Endothelial cell of umbilical vein (primary cell): ENCODE measurements around the gene LRRIQ4. TPM values are rescaled to one million over a fixed set of nuclear protein-coding genes. Genes with fewer than 3 reads are reported as not detected.

ENCODE experiments used
- BruUV-seq: library from RNA; stranded (reverse); fragments of 400-500 nt; replicated peaks from 2 replicates; lab custom pipeline; 2021; lab: Mats Ljungman, UMichigan
- CTCF ChIA-PET: fragments of 300-600, 350-600 bp; sonication (Branson Sonifier 250); formaldehyde crosslinking; loops from one replicate; lab custom pipeline; 2021; ENCODE audit warnings: antibody characterized with exemption, inconsistent platforms; lab: Charles Lee
- POLR2A ChIA-PET: fragments of 300-600, 350-600 bp; sonication (Branson Sonifier 250); formaldehyde crosslinking; loops from one replicate; lab custom pipeline; 2021; ENCODE audit warnings: antibody characterized with exemption, inconsistent platforms; lab: Charles Lee
- DNase-seq: peaks from one replicate; pipeline ENCODE4 v3.0.0-alpha.2; 2011; ENCODE audit warnings: low read depth, low spot score
- FAIRE-seq: peaks from 2 replicates; lab custom pipeline; 2011; peaks lifted over from hg19 to GRCh38; lab: Jason Lieb, UNC
- H2AFZ ChIP-seq: 2 replicates; pipeline ENCODE4 v1.6.0; 2012; ENCODE audit warnings: low read depth, low read length, control low read depth, inconsistent platforms
- H3K27ac ChIP-seq: 2 replicates; pipeline ENCODE4 v1.5.1; 2011; ENCODE audit warnings: low read depth, mild to moderate bottlenecking, control low read depth, low read length, moderate library complexity; ENCODE audit not compliant: insufficient read depth
- H3K27me3 ChIP-seq, 2 experiments: 2 replicates each; pipeline versions ENCODE4 v1.6.0 to v1.6.1; 2011; ENCODE audit warnings: low read length in 2 of 2, mixed read lengths in 1 of 2; ENCODE audit not compliant: control insufficient read depth in 2 of 2, insufficient read depth in 2 of 2
- H3K36me3 ChIP-seq, 2 experiments: 2 replicates in 1 of 2; 3 replicates in 1 of 2; pipeline ENCODE4 v1.5.1; 2011; ENCODE audit warnings: low read length in 2 of 2, mild to moderate bottlenecking in 1 of 2, moderate library complexity in 1 of 2; ENCODE audit not compliant: control insufficient read depth in 2 of 2, insufficient read depth in 2 of 2; ENCODE audit errors: extremely low read depth in 1 of 2
- H3K4me1 ChIP-seq: 3 replicates; pipeline ENCODE4 v1.5.1; 2011; ENCODE audit warnings: mild to moderate bottlenecking, low read length; ENCODE audit not compliant: control insufficient read depth, insufficient read depth; ENCODE audit errors: extremely low read depth
- H3K4me2 ChIP-seq: 2 replicates; pipeline ENCODE4 v1.6.1; 2011; ENCODE audit warnings: low read length, control low read depth, mixed read lengths; ENCODE audit not compliant: insufficient read depth
- H3K4me3 ChIP-seq, 3 experiments: fragments of 200-600 bp in 1 of 3; sonication (generic), shearing (Covaris generic) in 1 of 3; replicated peaks in 1 of 3; 2 replicates each; pipeline ENCODE4 v1.5.1; 2011 to 2016; ENCODE audit warnings: control low read depth in 3 of 3, low read length in 3 of 3, mild to moderate bottlenecking in 2 of 3, inconsistent platforms in 1 of 3, low read depth in 1 of 3, moderate library complexity in 1 of 3; ENCODE audit not compliant: insufficient read depth in 1 of 3
- H3K79me2 ChIP-seq: 2 replicates; pipeline ENCODE4 v1.6.0; 2012; ENCODE audit warnings: low read length, inconsistent platforms; ENCODE audit not compliant: control insufficient read depth, insufficient read depth
- H3K9ac ChIP-seq: replicated peaks from 2 replicates; pipeline ENCODE3; 2011; ENCODE audit warnings: low read length, control low read depth; ENCODE audit not compliant: insufficient read depth; ENCODE audit errors: extremely low read depth
- H3K9me1 ChIP-seq: replicated peaks from 3 replicates; pipeline ENCODE4 v1.6.0; 2011; ENCODE audit warnings: mild to moderate bottlenecking, low read length; ENCODE audit not compliant: control insufficient read depth, insufficient read depth; ENCODE audit errors: extremely low read depth
- H3K9me3 ChIP-seq: replicated peaks from 2 replicates; pipeline ENCODE4 v1.5.1; 2012; ENCODE audit warnings: low read length, inconsistent platforms; ENCODE audit not compliant: control insufficient read depth, insufficient read depth
- H4K20me1 ChIP-seq: replicated peaks from 2 replicates; pipeline ENCODE3; 2011; ENCODE audit warnings: mild to moderate bottlenecking, low read length; ENCODE audit not compliant: control insufficient read depth, insufficient read depth; ENCODE audit errors: extremely low read depth
- CTCF ChIP-seq, 2 donors: IDR thresholded peaks; 1 replicate in 1 of 2; 2 replicates in 1 of 2; pipeline ENCODE4 v1.5.1; 2011; ENCODE audit warnings: low read length in 2 of 2, mild to moderate bottlenecking in 2 of 2, moderate library complexity in 2 of 2, control low read depth in 1 of 2, inconsistent platforms in 1 of 2, low read depth in 1 of 2; ENCODE audit not compliant: insufficient read depth in 1 of 2; ENCODE audit errors: extremely low read depth in 1 of 2
- EZH2 ChIP-seq: IDR thresholded peaks from 2 replicates; pipeline ENCODE4 v1.6.1; 2012; ENCODE audit warnings: borderline replicate concordance, low read depth, mild to moderate bottlenecking, moderate library complexity, low read length, inconsistent platforms; ENCODE audit not compliant: severe bottlenecking
- FOS ChIP-seq: IDR thresholded peaks from 2 replicates; pipeline ENCODE4 v1.6.1; 2011; ENCODE audit warnings: mild to moderate bottlenecking, low read length, moderate library complexity, borderline replicate concordance; ENCODE audit not compliant: insufficient read depth
- GATA2 ChIP-seq: IDR thresholded peaks from 2 replicates; pipeline ENCODE4 v1.7.0; 2011; ENCODE audit warnings: low read depth, mild to moderate bottlenecking, moderate library complexity, mixed read lengths, low read length; ENCODE audit not compliant: insufficient read length, insufficient read depth
- JUN ChIP-seq: IDR thresholded peaks from 2 replicates; pipeline ENCODE4 v1.6.1; 2011; ENCODE audit warnings: borderline replicate concordance, low read depth; ENCODE audit not compliant: insufficient read length, insufficient read depth
- MYC ChIP-seq: IDR thresholded peaks from one replicate; pipeline ENCODE4 v1.6.1; 2011; ENCODE audit warnings: mild to moderate bottlenecking, low read depth, low read length
- POLR2A ChIP-seq: IDR thresholded peaks from 2 replicates; pipeline ENCODE4 v1.6.1; 2012; ENCODE audit warnings: low read depth, mild to moderate bottlenecking, control low read depth, low read length
- POLR2AphosphoS5 ChIP-seq: IDR thresholded peaks from 2 replicates; pipeline ENCODE4 v1.6.1; 2012; ENCODE audit warnings: low read depth, mild to moderate bottlenecking, control low read depth, low read length, moderate library complexity; ENCODE audit not compliant: insufficient read depth
- dilution Hi-C: fragments of 300-500 bp; cut with MboI; formaldehyde crosslinking; loops from one replicate; pipeline ENCODE4 v1.15.0; 2019; ENCODE audit warnings: low sequenced_read_pairs; ENCODE audit not compliant: extremely low pct_ligation_motif_present
- intact Hi-C: fragments of 100-400 bp; cut with micrococcal nuclease; formaldehyde crosslinking; loops from one replicate; pipeline ENCODE4 v1.10.0; 2022
- polyA plus RNA-seq, 4 experiments: library from polyadenylated mRNA; depleted of rRNA in 3 of 4; stranded (reverse) in 3 of 4; unstranded in 1 of 4; fragments of >200 nt; gene quantifications; 2 replicates each; pipeline versions ENCODE4 v1.2.1 to v1.2.3, GENCODE V29; 2011 to 2012; ENCODE audit warnings: missing spikeins in 1 of 4
- total RNA-seq: library from RNA; stranded (reverse); gene quantifications from 2 replicates; pipeline ENCODE4 v1.2.3, GENCODE V29; 2021
- TF ChIP-seq, protein P1 (sequence below): IDR thresholded peaks from 2 replicates; pipeline ENCODE4 v1.6.1; 2011; ENCODE audit not compliant: insufficient read depth, insufficient read length

The LRRIQ4 gene
- total and polyA plus RNA-seq, 2 donors (not counting 3 experiments of a cell fraction or from before 2014, with no cell fraction given), result 0.04 TPM; not detected in 1

DNA sequence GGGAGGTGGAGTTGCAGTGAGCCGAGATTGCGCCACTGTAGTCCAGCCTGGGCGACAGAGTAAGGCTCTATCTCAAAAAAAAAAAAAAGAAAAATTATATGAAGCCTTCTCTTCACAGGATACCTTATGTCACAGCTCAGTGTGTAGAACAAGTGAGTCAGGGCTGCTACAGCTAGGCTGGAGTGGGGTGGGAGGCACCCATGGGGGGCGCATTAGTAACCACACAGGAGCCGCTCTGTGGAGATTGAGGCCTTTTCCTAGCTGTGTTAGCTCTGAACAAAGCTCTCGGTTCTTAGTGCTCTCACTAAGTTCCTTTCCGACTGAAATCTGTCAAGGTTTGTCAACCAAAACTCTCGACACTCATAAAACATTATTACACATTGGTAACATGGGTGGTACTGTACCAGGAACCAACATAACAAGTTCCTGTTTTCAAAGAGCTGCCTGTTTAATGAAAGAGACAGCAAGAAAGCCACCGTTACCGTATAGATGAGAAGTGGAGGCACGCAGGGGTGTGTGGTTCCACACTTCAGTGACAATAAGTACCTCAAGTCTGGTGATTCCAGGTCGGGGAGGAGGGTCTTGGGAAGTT, 52.6 kb downstream of the LRRIQ4 start:
- H4K20me1 ChIP-seq, result no peaks in the 10 kb centered on the region
- H3K4me3 ChIP-seq, result no peak overlapping the region
- intact Hi-C loops (loop anchor here (10.0 kb wide), 2 partner anchors 320 to 510 kb away; partner anchors contain the start of gene PHC3), dilution Hi-C loops (no loop called here)
- ChIA-PET POLR2A (no interaction called here), CTCF (interaction anchor here (0.7 to 1.6 kb wide), 4 partner anchors 155 to 983 kb away, joined by 3 to 5 read pairs (median 4); no protein-coding TSS in a partner anchor)
- no peaks in the 10 kb centered on the region for H3K4me1 ChIP-seq
- no peak overlapping the region for H3K27ac ChIP-seq
- no TSS peak for BruUV-seq
- no peak overlapping the region for H3K9ac ChIP-seq
- no peak overlapping the region for H2AFZ ChIP-seq
- no peaks in the 10 kb centered on the region for H3K36me3 ChIP-seq
- TF ChIP-seq POLR2AphosphoS5, result no peak
- no peak for TF ChIP-seq JUN
- no peak for TF ChIP-seq FOS
- no peak for TF ChIP-seq GATA2
- H3K27me3 ChIP-seq, result peaks cover 2% of the 10 kb centered on the region in 2 experiments
- H3K9me3 ChIP-seq, result no peaks in the 10 kb centered on the region
- DNase-seq (no peak), FAIRE-seq (no peak)
- H3K9me1 ChIP-seq, result no peaks in the 10 kb centered on the region
- H3K79me2 ChIP-seq, result no peaks in the 10 kb centered on the region
- no peak overlapping the region for H3K4me2 ChIP-seq

DNA sequence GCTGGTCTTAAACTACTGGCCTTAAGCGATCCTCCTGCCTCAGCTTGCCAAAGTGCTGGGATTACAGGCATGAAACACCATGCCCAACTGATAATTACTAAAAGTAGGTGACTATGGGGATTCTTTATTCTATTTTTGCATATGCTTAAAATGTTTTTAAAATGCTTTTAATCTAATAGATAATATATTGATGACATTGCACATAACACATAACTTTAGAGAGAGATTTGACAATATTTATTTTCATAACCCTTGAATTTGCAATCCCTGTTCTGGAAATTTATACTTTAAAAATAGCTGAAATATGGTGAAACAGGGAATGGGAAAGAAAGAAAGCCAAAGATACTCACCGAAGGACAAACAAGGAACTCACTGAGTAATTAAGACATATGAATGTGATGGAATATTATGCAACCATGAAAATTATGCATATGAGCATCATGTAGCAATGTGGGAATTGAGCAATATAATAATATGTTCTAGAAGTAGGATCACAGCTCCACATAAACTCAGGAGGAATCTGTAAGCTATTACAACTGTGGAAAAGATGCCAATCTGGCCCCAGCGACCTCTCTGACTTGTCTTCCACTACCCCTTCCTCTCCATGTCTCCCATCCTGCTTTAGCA, 55.0 kb downstream of the LRRIQ4 start:
- Histone ChIP-seq H3K4me2 (no peak overlapping the region), H3K9me1 (no peaks in the 10 kb centered on the region), H3K79me2 (no peaks in the 10 kb centered on the region), H3K4me3 (no peak overlapping the region), H3K9ac (no peak overlapping the region), H4K20me1 (no peaks in the 10 kb centered on the region), H2AFZ (no peak overlapping the region), H3K27ac (no peak overlapping the region), H3K9me3 (no peaks in the 10 kb centered on the region), H3K36me3 (no peaks in the 10 kb centered on the region), H3K27me3 (peaks cover 4 to 7% of the 10 kb centered on the region in 2 experiments), H3K4me1 (no peaks in the 10 kb centered on the region)
- intact Hi-C loops (loop anchor here (10.0 kb wide), 2 partner anchors 317 to 507 kb away; partner anchors contain the start of gene PHC3), dilution Hi-C loops (no loop called here)
- POLR2A ChIA-PET, result no interaction called here
- TF ChIP-seq, protein P1, sequence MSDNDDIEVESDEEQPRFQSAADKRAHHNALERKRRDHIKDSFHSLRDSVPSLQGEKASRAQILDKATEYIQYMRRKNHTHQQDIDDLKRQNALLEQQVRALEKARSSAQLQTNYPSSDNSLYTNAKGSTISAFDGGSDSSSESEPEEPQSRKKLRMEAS, result no peak
- TF ChIP-seq CTCF (IDR thresholded peaks at IDR 0.05; ENCODE audit: extremely low read depth in 1 of 2, insufficient read depth in 1 of 2, low read depth in 1 of 2, low read length in 2 of 2), result no peak
- TF ChIP-seq POLR2A, result no peak
- no peak for TF ChIP-seq EZH2
- no peak for TF ChIP-seq MYC
- no peak for TF ChIP-seq POLR2AphosphoS5
- TF ChIP-seq FOS, result no peak
- TF ChIP-seq JUN, result no peak
- no peak for TF ChIP-seq GATA2
- no peak for FAIRE-seq
- DNase-seq, result no peak
- no TSS peak for BruUV-seq
- CTCF ChIA-PET, result interaction anchor here (0.6 to 1.8 kb wide), 2 partner anchors 122 to 187 kb away, joined by 3 to 4 read pairs; no protein-coding TSS in a partner anchor
